ENCODE data around the gene OR2L3. TPM values are rescaled to one million over a fixed set of nuclear protein-coding genes. Genes with fewer than 3 reads are reported as not detected.

OR2L3 gene
- total RNA-seq, result not detected in 2 replicates

- TF ChIP-seq, protein P1, sequence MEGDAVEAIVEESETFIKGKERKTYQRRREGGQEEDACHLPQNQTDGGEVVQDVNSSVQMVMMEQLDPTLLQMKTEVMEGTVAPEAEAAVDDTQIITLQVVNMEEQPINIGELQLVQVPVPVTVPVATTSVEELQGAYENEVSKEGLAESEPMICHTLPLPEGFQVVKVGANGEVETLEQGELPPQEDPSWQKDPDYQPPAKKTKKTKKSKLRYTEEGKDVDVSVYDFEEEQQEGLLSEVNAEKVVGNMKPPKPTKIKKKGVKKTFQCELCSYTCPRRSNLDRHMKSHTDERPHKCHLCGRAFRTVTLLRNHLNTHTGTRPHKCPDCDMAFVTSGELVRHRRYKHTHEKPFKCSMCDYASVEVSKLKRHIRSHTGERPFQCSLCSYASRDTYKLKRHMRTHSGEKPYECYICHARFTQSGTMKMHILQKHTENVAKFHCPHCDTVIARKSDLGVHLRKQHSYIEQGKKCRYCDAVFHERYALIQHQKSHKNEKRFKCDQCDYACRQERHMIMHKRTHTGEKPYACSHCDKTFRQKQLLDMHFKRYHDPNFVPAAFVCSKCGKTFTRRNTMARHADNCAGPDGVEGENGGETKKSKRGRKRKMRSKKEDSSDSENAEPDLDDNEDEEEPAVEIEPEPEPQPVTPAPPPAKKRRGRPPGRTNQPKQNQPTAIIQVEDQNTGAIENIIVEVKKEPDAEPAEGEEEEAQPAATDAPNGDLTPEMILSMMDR (IDR thresholded peaks at IDR 0.05; ENCODE audit: insufficient read depth, low read depth, low read length), result no peak
- DNase-seq (ENCODE audit: low read depth), result no peak
- H3K4me3 ChIP-seq (ENCODE audit: low read depth, low read length), result no peak within 1 kb of the TSS
These were observed at the start of gene OR2L3 for GRCh38 chr1:248046536-248046935. OR2L3 (plus strand) TSS chr1:248046836; CDS start chr1:248060682, 13,846 bp downstream.

DNA sequence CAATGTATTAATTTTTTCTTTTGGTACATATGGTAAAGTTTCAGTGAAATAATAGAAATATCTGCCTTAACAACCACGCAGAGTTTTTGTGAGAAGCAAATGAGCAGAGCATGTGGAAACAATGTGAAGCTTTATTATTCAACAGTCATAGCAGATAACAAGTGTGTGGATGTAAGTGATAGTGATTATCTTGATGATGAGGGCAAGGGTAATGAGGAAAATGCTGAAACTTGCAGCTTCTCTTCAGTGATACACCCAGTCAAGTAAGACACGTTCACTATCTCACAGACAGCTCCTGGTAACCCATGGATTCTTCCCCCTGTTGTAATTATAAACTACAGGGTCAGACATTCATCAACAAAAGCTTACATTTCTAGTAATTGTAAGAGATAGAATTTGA lies 47.8 kb upstream of the OR2L3 start:
- no peak for DNase-seq (ENCODE audit: low read depth)
- TF ChIP-seq, protein P1 (IDR thresholded peaks at IDR 0.05; ENCODE audit: insufficient read depth, low read depth, low read length), result no peak
- no peak overlapping the region for H3K4me3 ChIP-seq (ENCODE audit: low read depth, low read length)

- no peak overlapping the region for H3K4me3 ChIP-seq (ENCODE audit: low read depth, low read length)
- TF ChIP-seq, protein P1 (IDR thresholded peaks at IDR 0.05; ENCODE audit: insufficient read depth, low read depth, low read length), result no peak
- no peak for DNase-seq (ENCODE audit: low read depth)
These were observed 46.5 kb upstream of the OR2L3 start for GRCh38 chr1:248000169-248000568.

- TF ChIP-seq, protein P1 (IDR thresholded peaks at IDR 0.05; ENCODE audit: insufficient read depth, low read depth, low read length), result no peak
- DNase-seq (ENCODE audit: low read depth), result no peak
- H3K4me3 ChIP-seq (ENCODE audit: low read depth, low read length), result no peak overlapping the region
These were observed 38.9 kb upstream of the OR2L3 start for GRCh38 chr1:248007778-248008177.

GRCh38 chr1:248009681-248010080 lies 37.0 kb upstream of the OR2L3 start:
- TF ChIP-seq, protein P1 (IDR thresholded peaks at IDR 0.05; ENCODE audit: insufficient read depth, low read depth, low read length), result no peak
- no peak overlapping the region for H3K4me3 ChIP-seq (ENCODE audit: low read depth, low read length)
- no peak for DNase-seq (ENCODE audit: low read depth)

GRCh38 chr1:248013229-248013710 lies 33.4 kb upstream of the OR2L3 start, which contains the start of gene OR2L5:
OR2L5 (plus strand) TSS chr1:248013660; CDS start chr1:248021948, 8,288 bp downstream.
- DNase-seq (ENCODE audit: low read depth), result no peak
- no peak within 1 kb of the TSS for H3K4me3 ChIP-seq (ENCODE audit: low read depth, low read length)
- TF ChIP-seq, protein P1 (IDR thresholded peaks at IDR 0.05; ENCODE audit: insufficient read depth, low read depth, low read length), result no peak

DNA sequence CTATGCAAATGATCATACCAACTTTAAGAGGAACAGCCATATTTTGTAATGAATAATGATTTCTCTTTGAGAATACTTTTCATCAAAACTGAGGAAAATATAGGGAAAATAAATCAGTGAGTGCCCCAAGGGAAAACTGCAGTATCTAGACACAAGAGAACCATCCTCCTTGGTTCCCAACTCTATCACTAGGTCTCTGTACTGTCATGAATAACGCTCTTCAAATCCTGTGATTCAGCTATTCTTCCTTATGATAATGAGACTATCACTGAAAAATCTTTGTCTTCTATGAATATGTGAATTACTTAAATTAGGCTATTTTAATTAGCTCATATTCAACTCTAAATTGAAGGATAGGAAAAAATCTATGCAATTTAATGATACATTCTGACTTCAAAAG lies 30.8 kb upstream of the OR2L3 start:
- DNase-seq (ENCODE audit: low read depth), result no peak
- TF ChIP-seq, protein P1 (IDR thresholded peaks at IDR 0.05; ENCODE audit: insufficient read depth, low read depth, low read length), result no peak
- no peak overlapping the region for H3K4me3 ChIP-seq (ENCODE audit: low read depth, low read length)

Measured in fibroblast of villous mesenchyme (primary cell).